GM19043 (cell line): Measurements from ENCODE around the gene BCL2.

ENCODE experiments used
- ATAC-seq: cut with Tn5 transposase; IDR thresholded peaks from one replicate; pipeline ENCODE4 v1.9.1; 2021; ENCODE audit warnings: low read depth; ENCODE audit not compliant: unreplicated experiment

The BCL2 gene

GRCh38 chr18:63187791-63188460, 131.6 kb downstream of the BCL2 start:
- no peak for ATAC-seq

DNA sequence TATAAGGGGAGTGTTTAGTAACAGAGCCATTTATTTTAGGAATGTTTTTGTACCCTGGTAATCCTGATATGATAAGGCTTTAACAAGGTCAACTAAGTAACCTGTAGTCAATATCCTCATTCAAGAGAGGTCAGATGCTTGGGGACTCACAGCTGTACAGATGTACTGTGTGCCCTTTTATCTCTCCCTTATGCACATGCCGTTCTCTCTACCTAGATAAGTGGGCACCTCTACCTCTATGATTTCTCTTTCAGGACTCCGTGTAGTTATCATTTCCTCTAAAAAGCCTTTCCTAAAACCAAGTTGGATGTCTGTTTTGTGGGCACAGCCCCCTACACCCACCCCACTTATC, 132.4 kb downstream of the BCL2 start:
- no peak for ATAC-seq

- no peak for ATAC-seq
Observed at GRCh38 chr18:63186520-63187222, 132.9 kb downstream of the BCL2 start.

DNA sequence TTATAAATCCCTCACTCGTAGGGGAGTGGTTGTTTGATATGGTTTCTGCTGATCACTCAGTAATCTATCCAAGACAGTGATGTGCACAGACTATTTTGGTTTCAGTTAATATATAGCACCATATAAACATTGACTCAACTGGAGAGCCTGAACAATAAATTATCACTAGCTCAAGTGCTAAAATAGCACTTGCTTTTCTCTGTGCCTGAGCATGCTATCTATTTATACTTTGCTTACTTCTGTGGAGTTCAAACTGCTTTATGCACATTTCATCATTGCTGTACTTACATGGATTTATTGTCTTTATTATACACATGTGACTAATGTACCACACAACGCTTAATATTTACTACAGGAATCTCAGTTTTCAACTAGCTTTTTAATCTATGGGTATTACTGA, 133.6 kb downstream of the BCL2 start:
- ATAC-seq = no peak

- no peak for ATAC-seq
Observed at GRCh38 chr18:63183952-63184770, 135.4 kb downstream of the BCL2 start.

DNA sequence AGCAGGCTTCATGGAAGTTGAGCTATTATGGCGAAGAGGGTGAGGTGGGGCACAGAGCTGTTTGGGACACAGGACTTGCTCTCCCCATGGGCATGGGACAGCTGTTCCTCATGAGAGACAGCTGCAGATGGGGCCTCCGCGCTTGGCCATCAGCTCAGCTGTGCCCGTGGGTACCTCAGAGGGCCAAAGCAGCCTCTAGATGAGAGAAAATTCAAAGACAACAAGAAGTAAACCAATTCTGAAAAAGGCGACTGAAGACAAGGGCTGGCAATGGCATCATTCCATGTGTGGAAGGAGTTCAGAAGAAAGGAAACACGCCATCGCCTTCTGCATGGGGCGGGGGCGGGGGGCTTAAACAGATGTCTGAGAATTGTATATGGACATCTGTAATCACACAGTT, 136.2 kb downstream of the BCL2 start:
- ATAC-seq = no peak

- no peak for ATAC-seq
Observed at GRCh38 chr18:63182861-63183260, 136.7 kb downstream of the BCL2 start.

DNA sequence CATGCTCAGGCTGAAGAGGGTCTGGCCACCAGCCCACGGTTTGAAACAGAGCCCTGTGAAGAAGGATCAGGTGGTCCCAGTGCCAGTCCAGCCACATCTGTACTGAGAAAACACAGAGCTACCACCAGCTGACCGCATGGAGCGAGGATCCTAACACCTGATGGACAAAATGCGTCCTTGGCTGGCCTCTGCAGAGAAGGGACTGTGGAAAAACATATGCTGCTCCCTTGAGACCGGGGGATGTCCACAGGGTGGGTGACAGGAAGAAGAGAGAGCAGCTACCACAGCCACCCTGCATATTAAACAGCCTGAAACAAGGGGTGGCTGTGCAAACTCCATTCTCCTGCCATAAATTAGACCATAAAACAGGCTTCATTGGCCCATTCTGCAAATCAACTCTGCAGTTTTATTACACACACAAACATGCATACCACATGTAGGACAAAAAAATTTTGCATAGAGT, 137.2 kb downstream of the BCL2 start:
- no peak for ATAC-seq

DNA sequence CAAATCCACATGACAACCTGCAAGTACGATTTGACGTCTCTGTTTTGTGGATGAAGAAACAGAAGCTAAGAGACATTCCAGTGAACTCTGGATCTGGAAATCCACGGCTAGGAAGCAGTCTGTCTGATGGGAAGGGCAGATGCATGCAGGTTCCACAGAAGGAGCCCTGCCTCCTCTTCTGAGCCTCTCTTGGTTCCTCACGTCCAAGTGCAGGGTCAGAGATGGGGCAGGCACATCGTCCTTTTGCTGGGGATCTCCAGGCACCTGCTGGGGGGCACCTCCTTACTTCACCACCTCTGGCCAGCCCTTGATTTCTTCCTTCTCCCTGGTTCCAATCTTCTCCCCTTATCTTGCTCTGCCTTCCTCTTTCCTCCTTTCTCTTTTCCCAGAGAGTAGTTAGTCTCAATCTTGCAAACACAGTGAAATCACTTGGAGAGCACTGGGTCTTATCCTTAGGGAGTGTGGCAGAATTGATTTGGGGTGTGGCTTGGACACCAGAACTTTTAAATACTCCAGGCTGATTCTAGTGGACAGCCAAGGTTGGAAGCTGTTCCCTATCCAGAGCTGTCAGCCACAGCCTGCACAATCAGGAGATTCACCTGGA, 137.8 kb downstream of the BCL2 start:
- ATAC-seq = no peak

GRCh38 chr18:63180971-63181376, 138.6 kb downstream of the BCL2 start:
- ATAC-seq = no peak

- ATAC-seq = no peak
Observed at GRCh38 chr18:63180321-63180720, 139.2 kb downstream of the BCL2 start.

- ATAC-seq = no peak
Observed at GRCh38 chr18:63179422-63179821, 140.1 kb downstream of the BCL2 start.

- no peak for ATAC-seq
Observed at GRCh38 chr18:63178971-63179370, 140.6 kb downstream of the BCL2 start.

DNA sequence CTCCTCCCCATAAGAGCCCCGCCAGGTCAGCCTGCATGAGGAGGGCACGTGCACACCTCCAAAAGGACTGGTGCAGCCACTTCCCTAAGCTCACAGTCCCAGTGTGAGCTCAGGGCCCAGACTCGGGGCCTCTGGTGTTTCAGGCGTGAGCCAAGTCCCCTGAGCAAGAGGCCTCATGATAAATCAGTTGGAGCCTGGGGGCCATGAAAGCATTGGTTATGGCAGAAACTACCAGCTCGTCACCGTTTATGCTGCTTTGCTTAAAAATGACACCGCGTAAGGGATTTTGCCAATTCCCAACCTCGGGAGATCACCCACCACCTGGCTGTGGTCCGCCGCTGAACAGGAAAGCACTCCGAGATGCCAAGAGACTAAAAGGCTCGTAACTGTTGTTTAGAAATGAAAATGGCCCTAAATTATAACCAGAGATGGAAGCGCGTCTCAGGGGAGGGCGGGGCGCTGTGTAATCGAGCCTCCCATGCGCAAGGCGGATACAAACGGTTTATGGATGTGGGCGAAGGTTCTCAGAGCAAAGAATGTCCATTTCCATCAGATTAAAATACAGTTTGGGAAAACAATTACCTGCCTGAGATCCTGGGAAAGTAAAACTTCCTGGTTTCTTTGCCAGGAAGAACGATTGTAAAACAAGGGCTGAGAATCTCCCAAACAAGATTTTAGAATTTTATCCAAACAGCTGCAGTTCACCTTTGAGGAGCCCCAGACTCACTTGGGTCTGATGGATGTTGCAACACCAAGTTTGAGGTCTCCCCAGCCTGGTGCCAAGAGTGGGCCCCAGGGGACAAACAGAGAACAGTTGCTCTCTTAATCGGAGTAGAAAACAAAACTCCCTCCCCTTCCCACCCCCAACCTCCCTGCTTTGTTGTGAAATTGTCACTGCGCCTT, 141.4 kb downstream of the BCL2 start:
- ATAC-seq = no peak

DNA sequence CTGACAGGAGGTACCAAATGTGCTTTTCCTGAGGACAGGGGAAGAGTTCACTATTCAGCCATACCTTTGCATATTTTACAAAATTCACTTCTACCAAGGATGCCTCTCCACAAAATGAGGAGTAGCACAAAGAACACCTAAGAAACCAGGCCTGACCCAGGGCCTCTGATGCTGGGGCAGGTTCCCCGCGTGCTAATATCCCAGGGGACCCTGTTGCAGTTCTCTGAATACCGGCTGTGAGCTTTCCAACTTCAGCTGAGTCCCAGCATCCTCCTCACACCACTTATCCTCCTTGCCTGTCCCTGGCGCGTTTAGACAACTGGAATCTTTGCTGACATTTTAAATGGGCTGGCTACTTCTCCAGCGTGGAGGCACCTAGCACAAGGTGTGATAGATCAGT, 142.3 kb downstream of the BCL2 start:
- ATAC-seq = no peak

DNA sequence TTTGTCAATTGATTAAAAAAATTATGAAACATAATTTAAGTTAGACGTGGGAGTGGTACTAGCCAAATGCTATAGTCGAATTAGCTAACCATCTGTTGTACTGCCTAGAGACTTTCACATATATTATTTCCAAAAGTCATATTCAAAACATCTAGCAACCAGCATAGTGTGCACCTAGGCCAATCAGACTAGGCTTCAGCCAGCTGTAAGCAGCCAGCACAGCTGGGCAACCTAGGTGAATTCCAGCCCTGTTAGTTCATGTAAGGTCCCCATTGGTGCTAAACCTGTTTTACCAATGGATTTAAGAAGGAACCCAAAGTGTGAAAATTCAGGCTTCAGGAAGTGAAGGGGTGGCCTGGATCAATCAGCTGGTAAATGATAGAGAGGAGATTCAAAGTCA, 144.3 kb downstream of the BCL2 start:
- ATAC-seq = peak; percentile 49

GRCh38 chr18:63173983-63174382, 145.6 kb downstream of the BCL2 start:
- ATAC-seq = no peak

- no peak for ATAC-seq
Observed at GRCh38 chr18:63169853-63170252, 149.7 kb downstream of the BCL2 start.

- no peak for ATAC-seq
Observed at GRCh38 chr18:63168287-63168686, 151.3 kb downstream of the BCL2 start.

DNA sequence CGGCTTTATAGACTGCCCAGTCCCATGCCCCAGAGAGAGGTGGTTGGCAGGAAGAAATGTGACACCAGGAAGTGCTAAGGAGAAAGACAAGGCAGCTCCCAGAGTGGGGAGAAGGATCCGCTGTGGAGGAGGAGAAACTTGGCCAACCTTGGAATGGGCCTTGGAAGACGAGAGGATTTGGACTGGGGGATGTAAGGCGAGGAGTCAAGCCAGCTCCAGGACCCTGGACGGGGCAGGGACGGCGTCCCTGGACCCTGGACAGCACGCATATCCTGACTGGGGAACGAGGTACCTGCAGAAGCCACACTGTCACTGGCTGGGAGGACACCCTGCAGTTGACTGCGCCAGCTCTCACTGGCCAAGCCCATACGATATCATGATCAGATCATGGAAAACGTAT, 153.4 kb downstream of the BCL2 start:
- no peak for ATAC-seq
